Astrocyte (in vitro differentiated cells and primary cell): ENCODE data around the gene KNOP1. TPM values are rescaled to one million over a fixed set of nuclear protein-coding genes. Genes with fewer than 3 reads are reported as not detected.

Experiments
- DNase-seq: peaks from one replicate; pipeline ENCODE4 v3.0.0-alpha.2; 2010; ENCODE audit warnings: low read depth
- FAIRE-seq: peaks from 2 replicates; lab custom pipeline; 2011; peaks lifted over from hg19 to GRCh38; lab: Jason Lieb, UNC
- H2AFZ ChIP-seq: 2 replicates; pipeline ENCODE4 v1.6.0; 2012; ENCODE audit warnings: low read depth, low read length, inconsistent platforms
- H3K27ac ChIP-seq: 2 replicates; pipeline ENCODE4 v1.5.1; 2011; ENCODE audit warnings: low read depth, low read length, inconsistent platforms
- H3K27me3 ChIP-seq: 2 replicates; pipeline ENCODE4 v1.6.0; 2011; ENCODE audit warnings: low read length, inconsistent platforms; ENCODE audit not compliant: insufficient read depth
- H3K36me3 ChIP-seq: 2 replicates; pipeline ENCODE4 v1.5.1; 2011; ENCODE audit warnings: low read length, inconsistent platforms; ENCODE audit not compliant: insufficient read depth
- H3K4me1 ChIP-seq: 2 replicates; pipeline ENCODE4 v1.5.1; 2011; ENCODE audit warnings: low read length, inconsistent platforms; ENCODE audit not compliant: insufficient read depth
- H3K4me2 ChIP-seq: 2 replicates; pipeline ENCODE4 v1.6.0; 2012; ENCODE audit warnings: low read length, inconsistent platforms
- H3K4me3 ChIP-seq: 2 replicates; pipeline ENCODE4 v1.5.1; 2011; ENCODE audit warnings: low read depth, mild to moderate bottlenecking, low read length, inconsistent platforms; ENCODE audit not compliant: insufficient read depth
- H3K79me2 ChIP-seq: 2 replicates; pipeline ENCODE4 v1.6.0; 2012; ENCODE audit warnings: mild to moderate bottlenecking, low read length, inconsistent platforms; ENCODE audit not compliant: insufficient read depth
- H3K9ac ChIP-seq: 2 replicates; pipeline ENCODE4 v1.6.0; 2012; ENCODE audit warnings: mild to moderate bottlenecking, low read length, inconsistent platforms
- H3K9me3 ChIP-seq: 2 replicates; pipeline ENCODE4 v1.5.1; 2012; ENCODE audit warnings: low read depth, mild to moderate bottlenecking, low read length, inconsistent platforms; ENCODE audit not compliant: insufficient read depth
- H4K20me1 ChIP-seq: 2 replicates; pipeline ENCODE4 v1.6.0; 2012; ENCODE audit warnings: low read length, inconsistent platforms; ENCODE audit not compliant: insufficient read depth
- H3K27ac Mint-ChIP-seq: one replicate; pipeline ENCODE4 v1.8.0; 2021; ENCODE audit warnings: mild to moderate bottlenecking, mixed read lengths; ENCODE audit not compliant: unreplicated experiment
- H3K27me3 Mint-ChIP-seq: one replicate; pipeline ENCODE4 v1.8.0; 2021; ENCODE audit warnings: low read depth, mixed read lengths; ENCODE audit not compliant: unreplicated experiment
- H3K36me3 Mint-ChIP-seq: one replicate; pipeline ENCODE4 v1.8.0; 2021; ENCODE audit warnings: low read depth, mixed read lengths; ENCODE audit not compliant: unreplicated experiment
- H3K4me1 Mint-ChIP-seq: one replicate; pipeline ENCODE4 v1.8.0; 2021; ENCODE audit warnings: low read depth, mixed read lengths; ENCODE audit not compliant: unreplicated experiment
- H3K4me3 Mint-ChIP-seq: one replicate; pipeline ENCODE4 v1.8.0; 2021; ENCODE audit warnings: mild to moderate bottlenecking, moderate library complexity, mixed read lengths; ENCODE audit not compliant: unreplicated experiment
- H3K9me3 Mint-ChIP-seq: one replicate; pipeline ENCODE4 v1.8.0; 2021; ENCODE audit warnings: mild to moderate bottlenecking, mixed read lengths; ENCODE audit not compliant: unreplicated experiment
- EZH2 ChIP-seq: IDR thresholded peaks from 2 replicates; pipeline ENCODE4 v1.6.1; 2012; ENCODE audit warnings: mild to moderate bottlenecking, low read length, inconsistent platforms; ENCODE audit not compliant: insufficient read depth
- total RNA-seq: library from RNA; stranded (reverse); gene quantifications from 2 replicates; pipeline ENCODE4 v1.2.1, GENCODE V29; 2021
- TF ChIP-seq, protein P1 (sequence below): IDR thresholded peaks from 2 replicates; pipeline ENCODE4 v1.5.1; 2011; ENCODE audit warnings: low read depth, mild to moderate bottlenecking, inconsistent platforms, low read length, moderate library complexity; ENCODE audit not compliant: insufficient read depth

The KNOP1 gene
- total RNA-seq, 1 donor from 2014 or later: 22.9 TPM

DNA sequence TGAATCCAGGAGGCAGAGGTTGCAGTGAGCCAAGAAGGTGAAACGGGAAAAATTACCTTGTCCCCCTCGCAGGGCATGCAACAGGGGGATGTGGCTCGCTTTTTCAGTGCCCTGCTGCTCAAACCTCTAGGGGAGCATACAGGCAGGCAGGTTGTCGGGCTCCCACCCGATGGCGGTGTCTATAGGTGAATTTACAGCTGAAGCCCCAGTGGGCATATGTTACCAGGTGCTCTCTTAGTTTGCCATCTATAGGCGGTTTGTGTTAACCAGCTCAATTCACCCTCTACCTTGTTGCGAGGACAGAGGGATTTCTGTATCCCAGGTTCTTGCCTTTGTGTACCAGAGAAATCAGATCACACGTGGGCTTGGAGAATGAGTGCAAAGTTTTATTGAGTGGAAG, 49.0 kb upstream of the KNOP1 start:
- H3K4me1 Mint-ChIP-seq: no peaks in the 10 kb centered on the region
- H3K4me3 Mint-ChIP-seq: no peak overlapping the region
- Histone ChIP-seq H3K9ac (no peak overlapping the region), H4K20me1 (no peaks in the 10 kb centered on the region), H3K79me2 (no peaks in the 10 kb centered on the region), H3K4me3 (no peak overlapping the region), H3K4me1 (no peaks in the 10 kb centered on the region), H3K36me3 (no peaks in the 10 kb centered on the region), H3K27ac (no peak overlapping the region), H3K27me3 (no peaks in the 10 kb centered on the region), H3K4me2 (no peak overlapping the region), H3K9me3 (peaks cover 2% of the 10 kb centered on the region), H2AFZ (no peak overlapping the region)
- peaks cover 12% of the 10 kb centered on the region for H3K9me3 Mint-ChIP-seq
- H3K27ac Mint-ChIP-seq: no peak overlapping the region
- DNase-seq (no peak), FAIRE-seq (no peak)
- no peaks in the 10 kb centered on the region for H3K27me3 Mint-ChIP-seq
- no peak for TF ChIP-seq EZH2
- TF ChIP-seq, protein P1, sequence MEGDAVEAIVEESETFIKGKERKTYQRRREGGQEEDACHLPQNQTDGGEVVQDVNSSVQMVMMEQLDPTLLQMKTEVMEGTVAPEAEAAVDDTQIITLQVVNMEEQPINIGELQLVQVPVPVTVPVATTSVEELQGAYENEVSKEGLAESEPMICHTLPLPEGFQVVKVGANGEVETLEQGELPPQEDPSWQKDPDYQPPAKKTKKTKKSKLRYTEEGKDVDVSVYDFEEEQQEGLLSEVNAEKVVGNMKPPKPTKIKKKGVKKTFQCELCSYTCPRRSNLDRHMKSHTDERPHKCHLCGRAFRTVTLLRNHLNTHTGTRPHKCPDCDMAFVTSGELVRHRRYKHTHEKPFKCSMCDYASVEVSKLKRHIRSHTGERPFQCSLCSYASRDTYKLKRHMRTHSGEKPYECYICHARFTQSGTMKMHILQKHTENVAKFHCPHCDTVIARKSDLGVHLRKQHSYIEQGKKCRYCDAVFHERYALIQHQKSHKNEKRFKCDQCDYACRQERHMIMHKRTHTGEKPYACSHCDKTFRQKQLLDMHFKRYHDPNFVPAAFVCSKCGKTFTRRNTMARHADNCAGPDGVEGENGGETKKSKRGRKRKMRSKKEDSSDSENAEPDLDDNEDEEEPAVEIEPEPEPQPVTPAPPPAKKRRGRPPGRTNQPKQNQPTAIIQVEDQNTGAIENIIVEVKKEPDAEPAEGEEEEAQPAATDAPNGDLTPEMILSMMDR: no peak
- peaks cover 10% of the 10 kb centered on the region for H3K36me3 Mint-ChIP-seq

DNA sequence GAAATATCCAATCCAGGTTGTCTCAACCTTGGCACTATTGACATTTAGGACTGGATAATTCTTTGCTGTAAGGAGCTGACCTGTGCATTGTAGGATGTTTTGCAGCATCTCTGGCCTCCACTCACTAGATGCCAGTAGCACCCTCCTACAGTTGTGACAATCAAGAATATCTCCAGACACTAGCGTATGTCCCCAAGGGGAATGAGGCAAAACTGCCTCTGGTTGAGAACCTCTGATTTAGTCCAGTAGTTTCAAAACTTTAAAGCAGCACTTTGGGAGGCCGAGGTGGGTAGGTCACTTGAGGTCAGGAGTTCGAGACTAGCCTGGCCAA, 48.5 kb upstream of the KNOP1 start:
- Histone ChIP-seq H2AFZ (no peak overlapping the region), H3K27ac (no peak overlapping the region), H3K9me3 (peaks cover 2% of the 10 kb centered on the region), H4K20me1 (no peaks in the 10 kb centered on the region), H3K9ac (no peak overlapping the region), H3K27me3 (no peaks in the 10 kb centered on the region), H3K4me1 (no peaks in the 10 kb centered on the region), H3K79me2 (no peaks in the 10 kb centered on the region), H3K4me3 (no peak overlapping the region), H3K4me2 (no peak overlapping the region), H3K36me3 (no peaks in the 10 kb centered on the region)
- H3K36me3 Mint-ChIP-seq: peaks cover 10% of the 10 kb centered on the region
- no peaks in the 10 kb centered on the region for H3K4me1 Mint-ChIP-seq
- no peak overlapping the region for H3K4me3 Mint-ChIP-seq
- H3K27ac Mint-ChIP-seq: no peak overlapping the region
- DNase-seq (no peak), FAIRE-seq (no peak)
- peaks cover 12% of the 10 kb centered on the region for H3K9me3 Mint-ChIP-seq
- H3K27me3 Mint-ChIP-seq: no peaks in the 10 kb centered on the region
- TF ChIP-seq, protein P1: no peak
- no peak for TF ChIP-seq EZH2

DNA sequence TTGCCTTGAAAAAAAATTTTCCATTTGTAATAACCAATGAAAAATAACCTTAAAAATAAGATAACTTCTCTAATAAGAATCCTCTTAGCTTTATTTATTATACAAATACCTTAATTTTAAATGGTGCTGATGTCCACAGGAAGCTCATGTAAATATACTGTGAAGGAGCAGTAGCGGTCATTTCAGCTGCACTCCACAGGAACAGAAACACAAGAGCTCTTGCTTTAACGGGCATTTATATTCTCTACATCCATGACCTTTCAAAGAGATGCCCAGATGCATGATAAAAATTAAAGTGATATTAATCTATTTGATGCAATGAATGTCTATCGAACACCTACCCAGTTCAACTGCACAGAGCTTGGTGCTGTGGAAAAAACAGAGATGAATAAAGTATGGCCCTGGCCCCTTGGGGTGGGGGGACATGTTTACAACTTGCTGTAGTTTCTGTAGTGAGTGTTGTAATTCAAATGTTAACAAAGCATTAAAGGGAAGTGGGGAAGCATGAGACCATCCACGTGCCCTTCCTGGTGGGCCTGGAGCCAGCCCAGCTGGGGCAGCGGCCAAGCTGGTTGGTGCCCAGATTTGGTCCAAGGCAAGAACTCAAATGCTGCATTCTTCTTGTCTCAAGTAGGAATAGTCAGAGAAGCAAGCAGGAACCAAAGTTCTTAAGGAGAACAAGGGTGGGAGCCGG, 48.0 kb upstream of the KNOP1 start:
- Histone ChIP-seq H3K4me2 (no peak overlapping the region), H3K9me3 (peaks cover 2% of the 10 kb centered on the region), H2AFZ (no peak overlapping the region), H3K4me1 (no peaks in the 10 kb centered on the region), H4K20me1 (no peaks in the 10 kb centered on the region), H3K4me3 (no peak overlapping the region), H3K27ac (no peak overlapping the region), H3K36me3 (no peaks in the 10 kb centered on the region), H3K79me2 (no peaks in the 10 kb centered on the region), H3K9ac (no peak overlapping the region), H3K27me3 (no peaks in the 10 kb centered on the region)
- Mint-ChIP-seq H3K4me1 (no peaks in the 10 kb centered on the region), H3K4me3 (no peak overlapping the region), H3K36me3 (peaks cover 10% of the 10 kb centered on the region), H3K9me3 (peaks cover 12% of the 10 kb centered on the region), H3K27ac (no peak overlapping the region), H3K27me3 (no peaks in the 10 kb centered on the region)
- no peak for FAIRE-seq
- TF ChIP-seq, protein P1: no peak
- TF ChIP-seq EZH2: no peak
- DNase-seq: no peak
